Rectal smooth muscle tissue (tissue), 1 donor: Measurements from ENCODE around the gene LBHD1.
A peak's percentile ranks its signal among the peaks of the same experiment; 100 is the strongest.
"Not testable (repeated sequence)": the region's sequence is repeated elsewhere in the genome, so short reads cannot be mapped to it uniquely, and the experiment has no call there.

ENCODE experiments used
- H3K27ac ChIP-seq: one replicate; pipeline ENCODE4 v1.7.0; 2013; ENCODE audit warnings: low read depth, low read length, inconsistent platforms
- H3K27me3 ChIP-seq: one replicate; pipeline ENCODE4 v1.7.0; 2013; ENCODE audit warnings: low read length; ENCODE audit not compliant: control insufficient read depth, insufficient read depth
- H3K36me3 ChIP-seq: one replicate; pipeline ENCODE4 v1.7.0; 2013; ENCODE audit warnings: low read length; ENCODE audit not compliant: control insufficient read depth, insufficient read depth
- H3K4me1 ChIP-seq: one replicate; pipeline ENCODE4 v1.7.0; 2013; ENCODE audit warnings: low read length; ENCODE audit not compliant: control insufficient read depth, insufficient read depth
- H3K4me3 ChIP-seq: one replicate; pipeline ENCODE4 v1.7.0; 2013; ENCODE audit warnings: low read length
- H3K9ac ChIP-seq: one replicate; pipeline ENCODE4 v1.7.0; 2013; ENCODE audit warnings: low read length

LBHD1 gene

DNA sequence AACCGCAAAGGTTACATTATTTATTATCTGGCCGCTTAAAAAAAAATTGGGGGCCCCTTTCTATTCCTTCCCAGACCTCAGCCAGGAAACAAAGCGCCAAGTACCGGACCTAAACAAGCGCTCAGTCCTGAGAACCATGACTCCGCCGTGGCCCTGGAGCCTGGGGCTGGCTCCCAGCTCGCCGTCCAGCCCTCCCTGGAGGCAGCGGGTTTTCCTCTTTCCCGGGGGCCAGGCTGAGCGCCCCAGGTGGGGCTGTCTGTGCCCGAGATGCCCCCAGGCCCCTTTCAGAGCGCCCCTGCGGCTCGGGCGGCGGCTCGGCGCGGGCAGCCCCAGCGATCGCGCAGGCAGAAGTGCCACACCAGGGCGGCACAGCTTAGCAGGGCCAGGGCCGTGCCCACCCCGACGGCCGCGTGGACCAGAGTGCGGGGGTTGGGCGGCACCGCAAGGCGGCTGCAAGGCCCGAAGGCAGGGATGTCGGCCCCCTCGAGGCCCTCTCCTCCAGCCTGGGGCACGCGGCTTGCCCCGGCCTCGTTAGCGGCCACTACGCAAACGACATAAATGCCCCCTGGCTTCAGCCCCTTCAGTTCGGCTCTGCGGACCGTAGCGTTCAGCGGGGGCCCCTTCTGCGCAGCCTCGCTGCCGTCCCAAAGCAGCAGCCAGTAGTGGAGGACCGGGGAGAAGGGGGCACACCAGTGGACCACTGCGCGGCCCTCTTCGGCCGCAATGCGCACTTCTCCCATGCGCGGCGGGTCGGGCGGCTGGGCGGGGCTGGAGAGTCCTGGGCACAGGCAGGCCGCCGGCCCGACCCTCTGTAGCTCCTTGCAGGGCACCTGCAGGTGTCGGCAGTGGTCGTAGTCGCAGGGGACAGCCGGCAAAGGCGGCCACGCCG lies 15.7 kb upstream of the LBHD1 start:
- Histone ChIP-seq H3K9ac (no peak overlapping the region), H3K4me3 (peak overlapping the region; percentile 49)

DNA sequence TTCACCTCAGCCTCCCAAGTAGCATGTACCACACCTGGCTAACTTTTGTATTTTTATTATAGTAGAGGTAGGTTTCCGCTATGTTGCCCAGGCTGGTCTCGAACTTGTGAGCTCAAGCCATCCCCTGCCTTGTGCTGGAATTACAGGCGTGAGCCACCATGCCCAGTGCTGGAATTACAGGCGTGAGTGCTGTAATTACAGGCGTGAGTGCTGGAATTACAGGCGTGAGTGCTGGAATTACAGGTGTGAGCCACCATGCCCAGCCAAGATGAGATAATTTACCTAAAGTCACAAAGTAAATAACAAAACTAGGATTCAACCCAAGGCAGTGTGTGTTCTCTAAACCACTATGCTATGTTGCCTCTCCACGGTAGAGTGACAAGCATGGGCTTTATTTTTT lies 10.5 kb upstream of the LBHD1 start:
- no peak overlapping the region for H3K9ac ChIP-seq
- no peaks in the 10 kb centered on the region for H3K27me3 ChIP-seq
- peaks cover 4% of the 10 kb centered on the region for H3K36me3 ChIP-seq
- H3K4me3 ChIP-seq: no peak overlapping the region
- H3K4me1 ChIP-seq: peaks cover 7% of the 10 kb centered on the region
- H3K27ac ChIP-seq: no peak overlapping the region

More for the DNA sequence above, 15.7 kb upstream of the LBHD1 start:
- Histone ChIP-seq H3K36me3 (peaks cover 12% of the 10 kb centered on the region), H3K27ac (peak overlapping the region; percentile 37), H3K4me1 (peaks cover 2% of the 10 kb centered on the region), H3K27me3 (peaks cover 5% of the 10 kb centered on the region)

- no peak overlapping the region for H3K27ac ChIP-seq
- H3K4me1 ChIP-seq: peaks cover 7% of the 10 kb centered on the region
- H3K27me3 ChIP-seq: no peaks in the 10 kb centered on the region
- peaks cover 9% of the 10 kb centered on the region for H3K36me3 ChIP-seq
- H3K4me3 ChIP-seq: no peak overlapping the region
- H3K9ac ChIP-seq: no peak overlapping the region
These were observed 8.8 kb upstream of the LBHD1 start for GRCh38 chr11:62680825-62681240.

DNA sequence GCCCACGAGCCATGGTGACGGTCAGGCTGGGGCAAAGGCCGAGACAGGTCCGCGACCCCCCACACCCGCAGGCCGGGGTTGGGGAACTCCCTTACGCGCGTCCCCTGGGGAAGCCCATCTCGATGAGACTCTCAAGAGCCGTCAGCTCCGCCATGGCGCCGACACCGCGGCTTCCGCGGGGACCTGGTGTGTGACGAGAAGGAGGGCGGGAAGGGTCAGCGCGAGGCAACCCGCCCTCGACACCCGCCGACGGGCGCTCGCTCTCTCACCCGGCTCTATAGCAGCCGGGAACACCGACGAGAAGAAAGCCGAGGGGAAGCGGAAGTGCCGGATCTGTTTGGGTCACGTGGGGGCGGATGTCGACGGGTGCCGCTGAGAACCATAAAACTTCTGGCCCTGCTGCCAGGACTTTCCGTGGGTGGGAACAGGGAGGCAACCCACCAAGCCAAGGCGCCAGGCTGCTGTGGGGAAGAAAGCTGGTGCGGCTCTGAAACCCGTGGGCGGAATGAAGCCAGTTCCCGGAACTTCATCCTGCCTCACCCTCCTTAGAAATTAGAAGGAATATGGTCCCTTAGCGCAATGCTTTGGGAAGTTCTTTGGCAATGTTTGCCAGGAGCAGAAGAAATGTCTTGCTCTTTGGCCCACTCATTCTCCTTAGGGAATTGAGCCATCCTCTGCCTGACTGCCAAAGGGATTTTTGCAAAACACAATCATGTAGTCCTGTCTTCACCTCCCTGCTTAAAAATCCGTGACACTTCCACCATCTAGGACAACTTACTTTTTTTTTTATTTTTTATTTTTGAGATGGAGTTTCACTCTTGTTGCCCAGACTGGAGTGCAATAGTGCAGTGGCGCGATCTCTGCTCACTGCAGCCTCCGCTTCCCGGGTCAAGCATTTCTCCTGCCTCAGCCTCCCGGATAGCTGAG lies 7.0 kb upstream of the LBHD1 start, which contains the start of gene UBXN1:
Gene UBXN1 (minus strand): TSS at position 304 of the 927 bp plus-strand sequence. CDS start 150 bp downstream, at position 154.
- H3K9ac ChIP-seq: peak within 1 kb of the TSS; percentile 84
- H3K4me1 ChIP-seq: peaks cover 10% of the 10 kb centered on the region
- H3K4me3 ChIP-seq: peak within 1 kb of the TSS; percentile 98
- peaks cover 13% of the 10 kb centered on the region for H3K36me3 ChIP-seq
- H3K27me3 ChIP-seq: no peaks in the 10 kb centered on the region
- peak within 1 kb of the TSS; percentile 87 for H3K27ac ChIP-seq

GRCh38 chr11:62678433-62678769 lies 6.3 kb upstream of the LBHD1 start:
- H3K27me3 ChIP-seq: no peaks in the 10 kb centered on the region
- H3K27ac ChIP-seq: peak overlapping the region; percentile 87
- H3K4me3 ChIP-seq: peak overlapping the region; percentile 98
- peaks cover 10% of the 10 kb centered on the region for H3K4me1 ChIP-seq
- H3K36me3 ChIP-seq: peaks cover 13% of the 10 kb centered on the region
- peak overlapping the region; percentile 84 for H3K9ac ChIP-seq

DNA sequence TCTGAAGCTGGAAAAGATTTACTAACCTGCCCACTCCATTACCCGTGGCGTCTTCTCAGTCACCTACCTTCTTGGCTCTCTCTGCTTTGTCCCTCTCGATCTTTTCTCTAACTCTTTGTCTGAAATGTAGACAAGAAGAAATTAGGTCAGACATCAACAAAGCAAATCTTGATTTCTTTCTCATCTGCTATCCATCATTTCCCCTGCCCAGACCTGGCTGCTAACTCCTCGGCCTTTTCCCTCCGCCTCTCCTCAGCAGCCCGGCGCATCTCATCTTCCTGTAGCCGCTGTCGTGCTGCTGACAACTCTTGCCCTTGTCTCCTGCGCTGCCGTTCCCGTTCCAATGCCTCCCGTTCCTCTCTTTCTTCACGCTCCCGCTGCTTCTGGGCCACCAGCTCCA lies 5.6 kb upstream of the LBHD1 start:
- no peak overlapping the region for H3K9ac ChIP-seq

DNA sequence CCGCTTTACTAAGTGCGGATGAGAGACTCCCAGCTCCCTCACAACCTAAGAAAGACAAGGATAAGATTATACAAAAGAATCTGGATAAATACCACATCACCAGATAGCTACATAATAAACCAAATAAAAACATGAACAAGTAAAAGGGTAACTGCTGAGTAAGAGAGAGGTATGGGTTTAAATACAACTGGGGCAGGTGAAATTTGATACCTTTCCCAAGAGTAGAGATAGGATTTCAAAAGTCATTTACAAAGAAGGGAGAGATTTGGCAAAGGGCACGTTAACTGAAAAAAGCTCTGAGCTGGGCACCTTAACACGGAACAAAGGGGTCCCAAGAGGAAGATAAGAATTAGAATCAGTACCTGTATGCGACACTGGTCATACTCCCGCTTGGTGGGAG lies 5.1 kb upstream of the LBHD1 start:
- Histone ChIP-seq H3K27me3 (no peaks in the 10 kb centered on the region), H3K27ac (no peak overlapping the region), H3K9ac (no peak overlapping the region), H3K36me3 (peaks cover 13% of the 10 kb centered on the region), H3K4me3 (no peak overlapping the region), H3K4me1 (peaks cover 10% of the 10 kb centered on the region)

More for the DNA sequence above, 5.6 kb upstream of the LBHD1 start:
- Histone ChIP-seq H3K27me3 (no peaks in the 10 kb centered on the region), H3K4me3 (peak overlapping the region; percentile 98), H3K4me1 (peaks cover 10% of the 10 kb centered on the region), H3K36me3 (peaks cover 13% of the 10 kb centered on the region), H3K27ac (no peak overlapping the region)

GRCh38 chr11:62676698-62677097 lies 4.6 kb upstream of the LBHD1 start:
- Histone ChIP-seq H3K4me3 (no peak overlapping the region), H3K36me3 (peaks cover 13% of the 10 kb centered on the region), H3K4me1 (peaks cover 10% of the 10 kb centered on the region), H3K27ac (no peak overlapping the region), H3K9ac (no peak overlapping the region), H3K27me3 (no peaks in the 10 kb centered on the region)

DNA sequence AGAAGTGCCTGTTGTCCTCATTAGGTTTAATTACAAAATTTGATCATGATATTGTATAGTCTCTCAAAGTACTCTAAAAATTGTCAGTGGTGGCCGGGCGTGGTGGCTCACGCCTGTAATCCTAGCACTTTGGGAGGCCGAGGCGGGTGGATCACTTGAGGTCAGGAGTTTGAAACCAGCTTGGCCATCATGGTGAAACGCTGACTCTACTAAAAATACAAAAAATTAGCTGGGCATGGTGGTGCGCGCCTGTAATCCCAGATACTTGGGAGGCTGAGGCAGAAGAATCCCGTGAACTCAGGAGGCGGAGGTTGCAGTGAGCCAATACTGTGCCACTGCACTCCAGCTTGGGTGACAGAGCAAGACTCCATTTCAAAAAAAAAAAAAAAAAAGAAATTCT lies 3.3 kb upstream of the LBHD1 start:
- H3K36me3 ChIP-seq: peaks cover 13% of the 10 kb centered on the region
- not testable (repeated sequence) for H3K9ac ChIP-seq, H3K27me3 ChIP-seq, H3K4me1 ChIP-seq, H3K4me3 ChIP-seq, H3K27ac ChIP-seq

- no peak overlapping the region for H3K9ac ChIP-seq
- H3K4me1 ChIP-seq: peaks cover 8% of the 10 kb centered on the region
- H3K4me3 ChIP-seq: no peak overlapping the region
- H3K27me3 ChIP-seq: no peaks in the 10 kb centered on the region
- peaks cover 13% of the 10 kb centered on the region for H3K36me3 ChIP-seq
- H3K27ac ChIP-seq: no peak overlapping the region
These were observed 1.1 kb upstream of the LBHD1 start for GRCh38 chr11:62673196-62673525.

DNA sequence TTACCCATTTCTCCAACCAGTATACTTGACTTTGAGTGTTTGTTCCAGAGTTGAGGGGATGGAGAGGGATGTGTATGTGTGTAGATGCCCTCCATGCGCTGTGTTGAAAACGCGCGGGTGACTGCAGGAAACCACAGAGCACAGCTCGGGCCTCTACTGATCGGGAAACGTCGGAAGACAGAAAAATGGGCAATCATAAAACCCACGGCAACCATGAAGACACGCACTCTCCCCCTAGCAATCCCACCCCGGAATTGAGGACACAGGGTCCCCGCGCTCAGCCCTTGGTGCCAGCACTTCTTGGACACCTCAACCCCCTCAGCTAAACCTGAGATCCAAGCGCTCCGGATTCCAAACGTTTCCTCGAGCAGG lies 845 bp downstream of the LBHD1 start:
- H3K4me3 ChIP-seq: peak overlapping the region; percentile 90
- peaks cover 17% of the 10 kb centered on the region for H3K4me1 ChIP-seq
- peaks cover 15% of the 10 kb centered on the region for H3K36me3 ChIP-seq
- peak overlapping the region; percentile 91 for H3K27ac ChIP-seq
- H3K9ac ChIP-seq: peak overlapping the region; percentile 95
- no peaks in the 10 kb centered on the region for H3K27me3 ChIP-seq

- H3K4me3 ChIP-seq: no peak overlapping the region
- H3K36me3 ChIP-seq: peaks cover 13% of the 10 kb centered on the region
- H3K27ac ChIP-seq: no peak overlapping the region
- no peak overlapping the region for H3K9ac ChIP-seq
- peaks cover 19% of the 10 kb centered on the region for H3K4me1 ChIP-seq
- no peaks in the 10 kb centered on the region for H3K27me3 ChIP-seq
These were observed 2.5 kb downstream of the LBHD1 start for GRCh38 chr11:62669420-62670161.
